GM15510 (cell line): Measurements from ENCODE around the gene SUSD3.

Source experiments
- POLR2A ChIP-seq: IDR thresholded peaks from 3 replicates; pipeline ENCODE4 v1.6.1; 2011; ENCODE audit warnings: borderline replicate concordance; ENCODE audit not compliant: insufficient read length; ENCODE audit errors: extremely low read depth

SUSD3 gene

DNA sequence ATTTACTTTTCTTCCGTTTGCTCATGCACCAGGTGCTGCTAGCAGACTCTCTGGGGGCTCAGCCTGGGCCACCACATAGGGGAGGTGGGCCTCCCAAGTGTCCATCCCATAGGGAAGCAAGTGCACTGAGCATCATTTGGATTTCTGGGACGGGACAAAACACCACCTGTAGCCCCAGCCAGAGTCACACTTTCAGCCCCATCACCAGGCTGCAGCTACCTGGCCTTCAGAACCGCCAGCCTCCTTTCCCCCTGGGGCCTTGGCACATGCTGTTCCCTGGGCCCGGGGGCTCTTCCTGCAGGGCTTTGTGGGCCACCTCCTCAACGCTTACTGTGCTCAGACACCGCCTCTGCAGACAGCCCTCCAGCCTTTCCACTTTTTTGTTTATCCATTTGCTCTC lies 19.6 kb upstream of the SUSD3 start:
- no peak for TF ChIP-seq POLR2A

DNA sequence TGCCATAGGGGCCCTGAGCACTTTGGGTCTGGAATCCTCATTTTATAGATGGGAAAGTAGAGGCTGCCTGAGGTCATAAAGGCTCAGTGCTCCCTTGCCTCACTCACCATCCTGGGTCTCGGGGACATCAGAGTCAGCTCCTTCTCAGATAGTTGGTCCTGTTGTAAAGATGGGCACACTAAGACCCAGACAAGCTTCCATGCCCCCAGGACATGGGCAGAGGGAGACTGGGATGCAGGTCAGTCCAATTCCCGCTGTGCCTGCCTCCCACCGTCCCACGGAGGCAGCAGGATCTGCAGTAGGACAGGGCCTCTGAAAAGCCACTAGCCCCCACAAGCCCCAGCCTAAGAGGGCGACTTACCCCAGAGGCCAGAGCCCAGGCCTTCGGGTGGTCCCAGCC lies 19.0 kb upstream of the SUSD3 start:
- TF ChIP-seq POLR2A: no peak

- TF ChIP-seq POLR2A: no peak
Observed at GRCh38 chr9:93039976-93040375, 18.5 kb upstream of the SUSD3 start.

DNA sequence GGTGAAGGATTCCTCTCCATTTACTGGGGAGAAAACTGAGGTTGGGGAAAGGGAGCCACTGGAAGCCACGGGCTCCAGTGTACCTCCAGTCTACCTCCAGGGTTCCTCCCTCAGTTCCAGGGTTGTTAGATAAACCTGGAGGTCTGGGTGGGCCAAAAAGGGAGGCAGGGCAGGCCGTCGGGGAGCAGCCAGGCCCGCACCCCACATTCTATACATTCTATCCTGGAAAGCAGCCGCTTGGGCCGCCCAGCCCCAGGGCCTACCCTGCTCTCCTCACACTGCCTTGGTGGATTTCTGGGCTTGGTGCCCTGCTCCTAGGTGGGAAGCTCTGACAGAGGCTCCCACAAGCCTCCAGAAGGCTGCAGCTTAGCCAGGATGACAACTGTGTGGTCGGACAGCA lies 18.1 kb upstream of the SUSD3 start:
- no peak for TF ChIP-seq POLR2A

DNA sequence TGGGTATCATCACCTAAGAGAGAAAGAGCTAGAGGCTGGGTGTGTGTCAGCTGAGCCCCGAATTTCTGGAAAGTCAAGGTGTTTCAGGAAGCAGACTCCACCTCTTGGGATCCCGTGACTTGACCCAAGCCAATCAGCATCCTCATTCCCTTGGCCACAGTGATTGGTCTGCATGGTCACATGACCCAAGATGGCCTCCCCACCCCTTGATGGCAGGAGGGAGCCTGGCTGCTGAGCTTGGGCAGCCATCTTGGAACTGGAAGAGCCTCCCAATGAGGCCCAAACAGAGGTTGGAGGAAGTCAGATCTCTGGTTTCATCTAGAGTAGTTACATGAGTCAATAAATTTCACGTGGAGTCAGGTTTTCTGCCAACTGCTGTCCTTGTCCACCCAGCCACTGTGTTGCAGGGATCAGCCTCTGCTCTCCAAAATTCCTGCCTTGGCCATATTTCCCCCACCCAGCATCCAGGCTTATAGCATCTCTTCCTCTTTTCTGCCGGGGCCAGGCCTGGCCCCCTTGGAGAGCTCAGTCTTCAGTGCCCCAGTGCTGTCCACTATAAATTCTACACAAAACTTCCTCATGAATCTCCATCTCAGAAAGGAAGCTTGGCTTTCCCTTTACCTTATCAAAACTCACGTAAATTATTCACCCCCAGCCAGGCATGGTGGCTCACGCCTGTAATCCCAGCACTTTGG lies 17.2 kb upstream of the SUSD3 start:
- TF ChIP-seq POLR2A: no peak

DNA sequence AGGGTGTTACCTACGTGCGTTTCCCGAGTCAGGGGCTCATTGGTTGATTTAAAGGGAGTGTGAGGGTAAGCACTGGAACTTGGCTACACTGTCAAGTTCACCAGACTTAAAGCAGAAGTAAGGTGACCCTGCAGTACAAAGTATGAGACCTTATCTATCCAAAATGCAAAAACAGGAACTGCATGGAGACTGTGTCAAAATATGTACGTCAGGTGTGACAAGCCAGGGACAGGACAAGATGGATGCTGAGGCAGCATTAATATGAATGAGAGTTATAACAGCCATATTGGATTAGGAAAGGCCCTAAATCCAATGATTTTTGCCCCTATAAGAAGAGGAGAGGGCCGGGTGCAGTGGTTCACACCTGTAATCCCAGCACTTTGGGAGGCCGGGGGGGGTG lies 15.4 kb upstream of the SUSD3 start:
- no peak for TF ChIP-seq POLR2A

GRCh38 chr9:93045521-93045920 lies 13.0 kb upstream of the SUSD3 start:
- TF ChIP-seq POLR2A: no peak

DNA sequence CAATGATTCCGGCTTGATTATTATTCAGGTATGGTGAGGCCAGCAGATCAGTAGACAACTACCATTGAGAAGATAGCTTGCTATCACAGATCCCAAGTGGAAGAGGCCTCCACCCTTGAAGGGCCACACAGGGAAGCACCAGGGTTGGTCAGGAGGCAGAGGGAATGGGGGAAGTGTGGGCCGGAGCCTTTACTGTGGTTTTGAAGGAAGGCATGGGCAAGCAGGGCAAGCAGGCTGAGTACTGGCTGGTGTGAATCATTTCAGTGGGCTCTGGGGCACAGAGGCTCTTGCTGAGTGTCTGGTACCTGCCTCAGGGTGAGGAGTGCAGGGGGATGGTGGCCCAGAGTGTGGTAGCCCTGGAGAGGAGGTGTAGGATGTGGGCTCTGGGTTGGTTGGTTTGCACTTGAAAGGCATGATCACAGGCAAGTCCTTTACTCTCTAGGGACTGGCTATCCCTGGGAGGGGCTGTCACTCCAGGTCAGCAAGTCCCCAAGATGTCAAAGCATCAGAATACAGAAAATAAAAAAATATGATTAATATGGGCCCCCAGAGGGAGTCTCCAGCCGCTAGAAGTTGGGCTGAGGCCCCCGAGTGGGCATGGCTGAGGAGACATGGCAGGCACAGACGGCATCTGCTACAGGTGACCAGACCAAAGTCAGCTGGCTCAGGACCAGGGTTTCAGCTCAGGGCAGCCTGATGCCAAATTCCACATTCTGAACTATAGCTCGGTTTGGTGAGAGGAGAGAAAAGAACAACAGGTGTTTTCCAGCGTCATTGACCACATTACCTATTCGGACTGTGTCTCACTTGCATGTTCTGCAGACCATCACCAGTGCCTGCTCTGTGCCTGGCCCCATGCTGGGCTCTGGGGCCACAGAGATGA lies 9.7 kb upstream of the SUSD3 start:
- no peak for TF ChIP-seq POLR2A

- no peak for TF ChIP-seq POLR2A
Observed at GRCh38 chr9:93049491-93049890, 9.0 kb upstream of the SUSD3 start.

DNA sequence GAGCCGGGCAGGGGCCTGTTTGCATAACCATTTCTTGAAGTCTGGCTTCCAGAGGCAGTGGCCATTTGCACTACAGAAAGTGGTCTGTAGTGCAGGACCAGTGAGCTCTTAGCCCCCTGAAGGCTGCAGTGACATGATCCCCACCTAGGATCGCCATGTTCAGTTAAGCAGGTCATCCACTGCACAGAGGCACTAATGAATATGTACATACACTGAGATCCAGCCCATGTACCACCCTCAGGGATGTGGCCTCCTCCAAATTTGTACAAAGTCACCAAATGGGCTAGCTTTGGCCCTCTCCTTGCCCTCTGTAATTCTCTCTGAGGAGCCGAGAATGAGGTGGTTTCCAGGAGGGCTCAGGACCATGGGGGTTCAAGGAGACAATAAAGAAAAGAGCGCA lies 8.3 kb upstream of the SUSD3 start:
- TF ChIP-seq POLR2A: no peak

DNA sequence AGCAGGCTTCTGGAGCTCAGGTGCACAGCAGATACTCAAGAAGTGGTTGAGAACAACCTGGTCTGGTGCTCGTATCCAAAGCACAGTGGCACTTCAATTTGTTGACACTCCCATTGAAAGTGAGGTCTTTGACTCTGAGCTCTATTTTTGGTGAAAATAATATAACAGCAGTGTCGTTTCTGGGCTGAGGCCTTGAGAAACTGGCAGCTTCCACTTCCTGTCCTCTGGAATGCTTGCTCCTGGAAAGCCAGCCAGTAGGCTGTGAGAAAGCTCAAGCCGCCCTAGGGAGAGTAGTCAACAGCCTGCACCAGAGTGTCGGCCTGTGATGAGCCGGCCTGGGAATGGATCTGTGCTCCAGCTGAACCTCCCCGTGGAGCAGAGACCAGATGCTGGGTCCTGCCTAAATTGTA lies 6.8 kb upstream of the SUSD3 start:
- no peak for TF ChIP-seq POLR2A

GRCh38 chr9:93052791-93053540 lies 5.5 kb upstream of the SUSD3 start:
- TF ChIP-seq POLR2A: no peak

- TF ChIP-seq POLR2A: no peak
Observed at GRCh38 chr9:93053781-93054331, 4.6 kb upstream of the SUSD3 start.

GRCh38 chr9:93054758-93055704 lies 3.5 kb upstream of the SUSD3 start:
- no peak for TF ChIP-seq POLR2A
